Endothelial cell of umbilical vein (primary cell): Measurements from ENCODE around the gene ASB1. TPM values are rescaled to one million over a fixed set of nuclear protein-coding genes. Genes with fewer than 3 reads are reported as not detected.

Source experiments
- BruUV-seq: library from RNA; stranded (reverse); fragments of 400-500 nt; replicated peaks from 2 replicates; lab custom pipeline; 2021; lab: Mats Ljungman, UMichigan
- CTCF ChIA-PET: fragments of 300-600, 350-600 bp; sonication (Branson Sonifier 250); formaldehyde crosslinking; loops from one replicate; lab custom pipeline; 2021; ENCODE audit warnings: antibody characterized with exemption, inconsistent platforms; lab: Charles Lee
- POLR2A ChIA-PET: fragments of 300-600, 350-600 bp; sonication (Branson Sonifier 250); formaldehyde crosslinking; loops from one replicate; lab custom pipeline; 2021; ENCODE audit warnings: antibody characterized with exemption, inconsistent platforms; lab: Charles Lee
- DNase-seq: peaks from one replicate; pipeline ENCODE4 v3.0.0-alpha.2; 2011; ENCODE audit warnings: low read depth, low spot score
- FAIRE-seq: peaks from 2 replicates; lab custom pipeline; 2011; peaks lifted over from hg19 to GRCh38; lab: Jason Lieb, UNC
- H2AFZ ChIP-seq: 2 replicates; pipeline ENCODE4 v1.6.0; 2012; ENCODE audit warnings: low read depth, low read length, control low read depth, inconsistent platforms
- H3K27ac ChIP-seq: 2 replicates; pipeline ENCODE4 v1.5.1; 2011; ENCODE audit warnings: low read depth, mild to moderate bottlenecking, control low read depth, low read length, moderate library complexity; ENCODE audit not compliant: insufficient read depth
- H3K27me3 ChIP-seq, 2 experiments: 2 replicates each; pipeline versions ENCODE4 v1.6.0 to v1.6.1; 2011; ENCODE audit warnings: low read length in 2 of 2, mixed read lengths in 1 of 2; ENCODE audit not compliant: control insufficient read depth in 2 of 2, insufficient read depth in 2 of 2
- H3K36me3 ChIP-seq, 2 experiments: 2 replicates in 1 of 2; 3 replicates in 1 of 2; pipeline ENCODE4 v1.5.1; 2011; ENCODE audit warnings: low read length in 2 of 2, mild to moderate bottlenecking in 1 of 2, moderate library complexity in 1 of 2; ENCODE audit not compliant: control insufficient read depth in 2 of 2, insufficient read depth in 2 of 2; ENCODE audit errors: extremely low read depth in 1 of 2
- H3K4me1 ChIP-seq: 3 replicates; pipeline ENCODE4 v1.5.1; 2011; ENCODE audit warnings: mild to moderate bottlenecking, low read length; ENCODE audit not compliant: control insufficient read depth, insufficient read depth; ENCODE audit errors: extremely low read depth
- H3K4me2 ChIP-seq: 2 replicates; pipeline ENCODE4 v1.6.1; 2011; ENCODE audit warnings: low read length, control low read depth, mixed read lengths; ENCODE audit not compliant: insufficient read depth
- H3K4me3 ChIP-seq, 3 experiments: fragments of 200-600 bp in 1 of 3; sonication (generic), shearing (Covaris generic) in 1 of 3; replicated peaks in 1 of 3; 2 replicates each; pipeline ENCODE4 v1.5.1; 2011 to 2016; ENCODE audit warnings: control low read depth in 3 of 3, low read length in 3 of 3, mild to moderate bottlenecking in 2 of 3, inconsistent platforms in 1 of 3, low read depth in 1 of 3, moderate library complexity in 1 of 3; ENCODE audit not compliant: insufficient read depth in 1 of 3
- H3K79me2 ChIP-seq: 2 replicates; pipeline ENCODE4 v1.6.0; 2012; ENCODE audit warnings: low read length, inconsistent platforms; ENCODE audit not compliant: control insufficient read depth, insufficient read depth
- H3K9ac ChIP-seq: replicated peaks from 2 replicates; pipeline ENCODE3; 2011; ENCODE audit warnings: low read length, control low read depth; ENCODE audit not compliant: insufficient read depth; ENCODE audit errors: extremely low read depth
- H3K9me1 ChIP-seq: replicated peaks from 3 replicates; pipeline ENCODE4 v1.6.0; 2011; ENCODE audit warnings: mild to moderate bottlenecking, low read length; ENCODE audit not compliant: control insufficient read depth, insufficient read depth; ENCODE audit errors: extremely low read depth
- H3K9me3 ChIP-seq: replicated peaks from 2 replicates; pipeline ENCODE4 v1.5.1; 2012; ENCODE audit warnings: low read length, inconsistent platforms; ENCODE audit not compliant: control insufficient read depth, insufficient read depth
- H4K20me1 ChIP-seq: replicated peaks from 2 replicates; pipeline ENCODE3; 2011; ENCODE audit warnings: mild to moderate bottlenecking, low read length; ENCODE audit not compliant: control insufficient read depth, insufficient read depth; ENCODE audit errors: extremely low read depth
- CTCF ChIP-seq, 2 donors: IDR thresholded peaks; 1 replicate in 1 of 2; 2 replicates in 1 of 2; pipeline ENCODE4 v1.5.1; 2011; ENCODE audit warnings: low read length in 2 of 2, mild to moderate bottlenecking in 2 of 2, moderate library complexity in 2 of 2, control low read depth in 1 of 2, inconsistent platforms in 1 of 2, low read depth in 1 of 2; ENCODE audit not compliant: insufficient read depth in 1 of 2; ENCODE audit errors: extremely low read depth in 1 of 2
- EZH2 ChIP-seq: IDR thresholded peaks from 2 replicates; pipeline ENCODE4 v1.6.1; 2012; ENCODE audit warnings: borderline replicate concordance, low read depth, mild to moderate bottlenecking, moderate library complexity, low read length, inconsistent platforms; ENCODE audit not compliant: severe bottlenecking
- FOS ChIP-seq: IDR thresholded peaks from 2 replicates; pipeline ENCODE4 v1.6.1; 2011; ENCODE audit warnings: mild to moderate bottlenecking, low read length, moderate library complexity, borderline replicate concordance; ENCODE audit not compliant: insufficient read depth
- GATA2 ChIP-seq: IDR thresholded peaks from 2 replicates; pipeline ENCODE4 v1.7.0; 2011; ENCODE audit warnings: low read depth, mild to moderate bottlenecking, moderate library complexity, mixed read lengths, low read length; ENCODE audit not compliant: insufficient read length, insufficient read depth
- JUN ChIP-seq: IDR thresholded peaks from 2 replicates; pipeline ENCODE4 v1.6.1; 2011; ENCODE audit warnings: borderline replicate concordance, low read depth; ENCODE audit not compliant: insufficient read length, insufficient read depth
- MYC ChIP-seq: IDR thresholded peaks from one replicate; pipeline ENCODE4 v1.6.1; 2011; ENCODE audit warnings: mild to moderate bottlenecking, low read depth, low read length
- POLR2A ChIP-seq: IDR thresholded peaks from 2 replicates; pipeline ENCODE4 v1.6.1; 2012; ENCODE audit warnings: low read depth, mild to moderate bottlenecking, control low read depth, low read length
- POLR2AphosphoS5 ChIP-seq: IDR thresholded peaks from 2 replicates; pipeline ENCODE4 v1.6.1; 2012; ENCODE audit warnings: low read depth, mild to moderate bottlenecking, control low read depth, low read length, moderate library complexity; ENCODE audit not compliant: insufficient read depth
- dilution Hi-C: fragments of 300-500 bp; cut with MboI; formaldehyde crosslinking; loops from one replicate; pipeline ENCODE4 v1.15.0; 2019; ENCODE audit warnings: low sequenced_read_pairs; ENCODE audit not compliant: extremely low pct_ligation_motif_present
- intact Hi-C: fragments of 100-400 bp; cut with micrococcal nuclease; formaldehyde crosslinking; loops from one replicate; pipeline ENCODE4 v1.10.0; 2022
- polyA plus RNA-seq, 4 experiments: library from polyadenylated mRNA; depleted of rRNA in 3 of 4; stranded (reverse) in 3 of 4; unstranded in 1 of 4; fragments of >200 nt; gene quantifications; 2 replicates each; pipeline versions ENCODE4 v1.2.1 to v1.2.3, GENCODE V29; 2011 to 2012; ENCODE audit warnings: missing spikeins in 1 of 4
- total RNA-seq: library from RNA; stranded (reverse); gene quantifications from 2 replicates; pipeline ENCODE4 v1.2.3, GENCODE V29; 2021
- TF ChIP-seq, protein P1 (sequence below): IDR thresholded peaks from 2 replicates; pipeline ENCODE4 v1.6.1; 2011; ENCODE audit not compliant: insufficient read depth, insufficient read length

Gene ASB1
- total and polyA plus RNA-seq, 2 donors (not counting 3 experiments of a cell fraction or from before 2014, with no cell fraction given): 12.3 to 16.2 TPM

DNA sequence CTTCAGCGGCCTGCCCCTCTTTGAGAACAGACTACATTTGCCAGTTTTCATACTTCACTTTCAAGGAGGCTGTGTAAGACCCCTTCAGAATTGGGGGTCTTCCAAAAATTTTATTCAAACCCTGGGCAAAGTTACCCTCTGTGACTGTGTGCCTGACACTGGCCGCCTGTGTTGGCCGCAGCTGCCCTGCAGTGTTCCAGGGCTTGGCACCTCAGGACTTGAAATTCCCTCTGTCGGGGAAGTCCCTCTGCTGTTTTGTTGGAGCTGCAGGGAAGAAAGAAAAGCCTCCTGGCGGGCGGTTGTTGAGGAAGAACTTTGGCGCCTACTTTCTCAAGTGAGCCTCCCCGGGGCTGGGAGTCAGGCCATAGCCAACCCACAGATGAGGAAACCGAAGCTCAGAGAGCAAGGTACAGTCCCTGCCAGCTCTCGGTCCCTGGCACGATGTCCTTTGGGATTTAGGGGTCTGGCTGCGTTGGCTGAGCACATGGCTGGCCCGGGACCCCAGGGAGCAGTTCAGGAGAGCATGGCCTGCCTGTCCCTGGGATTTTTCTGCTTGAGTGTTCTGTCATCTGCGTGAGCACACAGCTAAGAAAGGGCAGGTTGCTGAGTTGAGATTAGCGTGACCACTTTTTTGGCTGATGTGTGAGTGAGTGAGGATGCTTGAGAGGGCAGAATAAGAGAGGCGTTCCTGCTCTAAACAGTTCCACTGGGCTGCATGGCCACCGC lies 17.9 kb upstream of the ASB1 start:
- DNase-seq (no peak), FAIRE-seq (no peak)
- no peak for TF ChIP-seq EZH2
- TF ChIP-seq POLR2AphosphoS5: no peak
- no peak for TF ChIP-seq MYC
- TF ChIP-seq, protein P1, sequence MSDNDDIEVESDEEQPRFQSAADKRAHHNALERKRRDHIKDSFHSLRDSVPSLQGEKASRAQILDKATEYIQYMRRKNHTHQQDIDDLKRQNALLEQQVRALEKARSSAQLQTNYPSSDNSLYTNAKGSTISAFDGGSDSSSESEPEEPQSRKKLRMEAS: no peak
- no peak for TF ChIP-seq JUN
- no peak for TF ChIP-seq POLR2A
- TF ChIP-seq CTCF (IDR thresholded peaks at IDR 0.05; ENCODE audit: extremely low read depth in 1 of 2, insufficient read depth in 1 of 2, low read depth in 1 of 2, low read length in 2 of 2): no peak
- TF ChIP-seq GATA2: no peak
- no peak for TF ChIP-seq FOS
- BruUV-seq: no TSS peak
- no peak overlapping the region for H3K27ac ChIP-seq
- H3K9me1 ChIP-seq: no peaks in the 10 kb centered on the region
- POLR2A ChIA-PET: no interaction called here
- no peak overlapping the region for H3K9ac ChIP-seq
- no peaks in the 10 kb centered on the region for H3K9me3 ChIP-seq
- H3K4me1 ChIP-seq: no peaks in the 10 kb centered on the region
- no peak overlapping the region for H3K4me2 ChIP-seq
- no peaks in the 10 kb centered on the region for H3K36me3 ChIP-seq
- H3K79me2 ChIP-seq: no peaks in the 10 kb centered on the region
- no peak overlapping the region for H2AFZ ChIP-seq
- intact Hi-C loops: loop anchor here (5.0 kb wide), 1 partner anchor 1541 kb away; no protein-coding TSS in a partner anchor
- no peak overlapping the region for H3K4me3 ChIP-seq
- H4K20me1 ChIP-seq: no peaks in the 10 kb centered on the region
- dilution Hi-C loops: no loop called here
- CTCF ChIA-PET: no interaction called here
- H3K27me3 ChIP-seq: no peaks in the 10 kb centered on the region
